Activated CD4-positive, alpha-beta T cell treated with anti-CD3 and anti-CD28 coated beads for 36 hours (primary cell): ENCODE results near the gene PCCA. TPM values are rescaled to one million over a fixed set of nuclear protein-coding genes. Genes with fewer than 3 reads are reported as not detected.

Experiments used
- ATAC-seq: fragments of 200-7000 bp; cut with Tn5 transposase; one replicate; pipeline ENCODE4 v1.10.0; 2021; ENCODE audit warnings: mild to moderate bottlenecking, moderate library complexity
- CTCF ChIA-PET: fragments of 350-600 bp; sonication (Branson Sonifier 250); formaldehyde crosslinking; loops from one replicate; lab custom pipeline; 2021; ENCODE audit warnings: antibody characterized with exemption; lab: Charles Lee
- POLR2A ChIA-PET: fragments of 350-600 bp; sonication (Branson Sonifier 250); formaldehyde crosslinking; loops from one replicate; lab custom pipeline; 2021; ENCODE audit warnings: antibody characterized with exemption, inconsistent platforms; lab: Charles Lee
- DNase-seq: peaks from one replicate; pipeline ENCODE4 v3.0.0-alpha.2; 2020
- H3K27ac Mint-ChIP-seq: one replicate; pipeline ENCODE4 v1.8.0; 2021; ENCODE audit warnings: mixed read lengths
- H3K27me3 Mint-ChIP-seq: one replicate; pipeline ENCODE4 v1.8.0; 2021; ENCODE audit warnings: mixed read lengths
- H3K36me3 Mint-ChIP-seq: one replicate; pipeline ENCODE4 v1.8.0; 2021; ENCODE audit warnings: low read depth, mixed read lengths
- H3K4me1 Mint-ChIP-seq: one replicate; pipeline ENCODE4 v1.8.0; 2021; ENCODE audit warnings: mixed read lengths
- H3K4me3 Mint-ChIP-seq: one replicate; pipeline ENCODE4 v1.8.0; 2021; ENCODE audit warnings: mild to moderate bottlenecking, moderate library complexity, mixed read lengths
- H3K9me3 Mint-ChIP-seq: one replicate; pipeline ENCODE4 v1.8.0; 2021; ENCODE audit warnings: low read depth, mixed read lengths
- intact Hi-C, 2 experiments: fragments of 100-400 bp; cut with DNase I in 1 of 2; cut with micrococcal nuclease in 1 of 2; formaldehyde crosslinking; loops; one replicate each; pipeline versions ENCODE4 v1.14.2 to v1.15.1; 2022 to 2024; cut with DNase I, micrococcal nuclease
- total RNA-seq, 2 experiments: library from RNA; stranded (reverse); gene quantifications; one replicate each; pipeline ENCODE4 v1.2.3, GENCODE V29; 2021

The PCCA gene
- total RNA-seq, 2 experiments from 2014 or later, result 5.8 to 7.3 TPM

DNA sequence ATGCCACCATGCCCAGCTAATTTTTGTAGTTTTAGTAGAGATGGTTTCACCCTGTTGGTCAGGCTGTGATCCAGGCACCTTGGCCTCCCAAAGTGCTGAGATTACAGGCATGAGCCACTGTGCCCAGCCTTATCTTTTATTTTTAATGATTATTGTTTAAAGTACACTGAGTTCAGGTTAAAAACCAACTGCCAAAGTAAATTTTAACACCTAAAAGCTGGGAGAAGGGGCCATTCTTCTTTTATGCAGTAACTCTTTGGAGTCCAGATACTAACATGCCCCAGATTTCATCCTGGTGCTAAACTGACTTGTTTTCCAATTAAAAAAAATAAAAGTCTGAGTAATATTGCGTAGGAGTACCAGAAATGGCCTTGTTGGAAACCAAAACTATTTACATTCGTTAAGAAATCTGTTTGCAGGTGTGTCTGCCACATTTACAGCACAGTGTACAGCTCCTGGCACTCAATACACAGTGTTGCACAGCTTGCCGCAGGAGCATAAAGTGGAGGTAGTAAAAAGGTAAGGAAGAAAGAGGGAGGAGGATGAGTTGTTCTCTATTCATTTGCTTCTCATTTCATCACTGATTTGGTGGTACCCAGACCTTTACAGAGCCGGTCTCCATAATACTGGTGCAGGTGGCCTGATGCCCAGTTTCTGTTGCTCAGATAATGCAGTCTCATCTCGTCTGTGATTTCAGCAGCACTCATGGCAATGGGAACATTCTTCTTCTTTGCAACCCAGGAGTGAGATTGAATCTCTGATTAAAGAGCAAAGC, 108.9 kb downstream of the PCCA start:
- ChIA-PET POLR2A (no interaction called here), CTCF (no interaction called here)
- no peaks in the 10 kb centered on the region for H3K4me1 Mint-ChIP-seq
- no peaks in the 10 kb centered on the region for H3K27me3 Mint-ChIP-seq
- no peaks in the 10 kb centered on the region for H3K9me3 Mint-ChIP-seq
- intact Hi-C loops, result no loop called here
- no peak overlapping the region for H3K4me3 Mint-ChIP-seq
- DNase-seq, result no peak
- no peak for ATAC-seq
- peaks cover 2% of the 10 kb centered on the region for H3K36me3 Mint-ChIP-seq
- no peak overlapping the region for H3K27ac Mint-ChIP-seq

DNA sequence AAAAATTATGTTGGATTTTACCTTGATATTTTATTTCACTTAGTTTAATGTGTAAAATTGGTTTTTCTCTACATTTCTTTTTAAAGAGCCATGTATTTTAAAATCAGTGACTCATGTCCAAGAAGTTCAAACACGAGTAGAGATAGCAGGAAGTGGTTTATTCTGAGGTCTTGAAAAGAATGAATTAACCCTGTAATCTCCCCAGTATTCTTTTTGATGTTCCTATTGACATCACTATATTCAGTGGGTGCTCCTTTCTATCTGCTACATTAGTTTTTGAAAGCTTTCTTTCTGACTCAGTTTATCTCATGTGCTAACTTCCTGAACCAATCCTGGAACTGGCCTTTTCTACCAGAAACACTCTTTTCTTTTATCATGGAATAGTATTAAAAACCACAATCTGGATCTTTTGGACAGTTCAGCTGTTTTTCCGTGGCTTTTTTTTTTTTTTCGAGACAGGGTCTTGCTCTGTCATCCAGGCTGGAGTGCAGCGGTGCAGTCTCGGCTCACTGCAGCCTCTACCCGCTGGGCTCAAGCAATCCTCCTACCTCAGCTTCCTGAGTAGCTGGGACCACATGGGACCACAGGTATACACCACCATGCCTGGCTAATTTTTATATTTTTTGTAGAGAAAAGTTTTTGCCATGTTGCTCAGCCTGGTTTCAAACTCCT, 114.9 kb downstream of the PCCA start:
- DNase-seq (peak; percentile 24), ATAC-seq (peak; percentile 98)
- peaks cover 13% of the 10 kb centered on the region for H3K4me1 Mint-ChIP-seq
- POLR2A ChIA-PET, result no interaction called here
- H3K9me3 Mint-ChIP-seq, result no peaks in the 10 kb centered on the region
- no peaks in the 10 kb centered on the region for H3K27me3 Mint-ChIP-seq
- H3K27ac Mint-ChIP-seq, result peak overlapping the region; percentile 15
- intact Hi-C loops, result loop anchor here in 1 of 2 experiments (2.0 kb wide), 1 partner anchor 73 kb away; no protein-coding TSS in a partner anchor
- peaks cover 3% of the 10 kb centered on the region for H3K36me3 Mint-ChIP-seq
- CTCF ChIA-PET, result interaction anchor here (0.9 kb wide), 1 partner anchor 9 kb away, joined by 4 read pairs; no protein-coding TSS in a partner anchor
- H3K4me3 Mint-ChIP-seq, result no peak overlapping the region

- Mint-ChIP-seq H3K9me3 (peaks cover 3% of the 10 kb centered on the region), H3K27ac (no peak overlapping the region), H3K36me3 (peaks cover 2% of the 10 kb centered on the region), H3K4me1 (peaks cover 18% of the 10 kb centered on the region), H3K4me3 (no peak overlapping the region), H3K27me3 (no peaks in the 10 kb centered on the region)
- ChIA-PET POLR2A (no interaction called here), CTCF (no interaction called here)
- intact Hi-C loops, result no loop called here
- no peak for ATAC-seq
- no peak for DNase-seq
Measured at GRCh38 chr13:100208002-100208401, 119.1 kb downstream of the PCCA start.

GRCh38 chr13:100208626-100209025, 119.7 kb downstream of the PCCA start:
- Mint-ChIP-seq H3K4me1 (peaks cover 16% of the 10 kb centered on the region), H3K4me3 (no peak overlapping the region), H3K27ac (no peak overlapping the region), H3K27me3 (no peaks in the 10 kb centered on the region), H3K36me3 (peaks cover 4% of the 10 kb centered on the region), H3K9me3 (peaks cover 5% of the 10 kb centered on the region)
- ATAC-seq, result no peak
- no peak for DNase-seq
- ChIA-PET POLR2A (no interaction called here), CTCF (no interaction called here)
- intact Hi-C loops, result no loop called here

GRCh38 chr13:100209857-100210825, 121.2 kb downstream of the PCCA start:
- DNase-seq (no peak), ATAC-seq (peak; percentile 65)
- ChIA-PET POLR2A (no interaction called here), CTCF (interaction anchor here (0.6 to 1.8 kb wide), 3 partner anchors 17 to 305 kb away, joined by 3 to 4 read pairs (median 3); no protein-coding TSS in a partner anchor)
- Mint-ChIP-seq H3K4me1 (peaks cover 5% of the 10 kb centered on the region), H3K4me3 (no peak overlapping the region), H3K9me3 (peaks cover 5% of the 10 kb centered on the region), H3K27ac (no peak overlapping the region), H3K36me3 (peaks cover 9% of the 10 kb centered on the region), H3K27me3 (no peaks in the 10 kb centered on the region)
- intact Hi-C loops, result loop anchor here in 1 of 2 experiments (1.0 kb wide), 1 partner anchor 307 kb away; no protein-coding TSS in a partner anchor

DNA sequence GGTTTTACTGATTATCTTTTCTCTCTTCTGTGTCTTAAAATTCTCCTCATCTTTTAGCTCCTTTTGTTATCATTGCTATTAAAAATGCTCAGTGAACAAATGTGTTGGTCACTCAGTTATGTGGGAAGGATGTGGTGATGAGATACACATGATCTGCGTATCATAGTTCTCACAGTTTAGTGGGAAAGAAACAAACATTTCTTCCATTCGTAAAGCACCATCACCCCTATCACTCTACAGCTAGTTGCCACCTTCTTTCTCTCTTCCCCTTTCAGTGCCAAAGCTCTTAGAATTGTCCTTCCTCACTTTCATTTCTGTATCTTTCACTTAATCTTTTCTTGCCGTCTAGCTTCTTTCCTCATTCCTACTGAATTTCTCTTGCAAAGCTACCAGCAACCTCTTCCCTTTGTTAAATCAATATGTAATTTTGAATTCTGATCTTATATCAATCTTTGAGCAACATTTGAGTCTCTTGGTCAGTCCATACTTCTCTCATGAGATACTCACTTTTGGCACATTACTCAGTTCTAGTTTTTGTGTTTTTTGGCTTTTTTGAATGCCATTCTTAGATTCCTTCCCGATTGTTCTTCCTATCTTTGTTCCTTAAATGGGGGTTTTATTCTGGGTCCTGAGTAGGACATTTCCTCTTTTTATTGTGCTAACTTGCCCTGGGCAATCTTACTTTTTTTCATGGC, 122.3 kb downstream of the PCCA start:
- H3K27ac Mint-ChIP-seq, result no peak overlapping the region
- H3K36me3 Mint-ChIP-seq, result peaks cover 9% of the 10 kb centered on the region

DNA sequence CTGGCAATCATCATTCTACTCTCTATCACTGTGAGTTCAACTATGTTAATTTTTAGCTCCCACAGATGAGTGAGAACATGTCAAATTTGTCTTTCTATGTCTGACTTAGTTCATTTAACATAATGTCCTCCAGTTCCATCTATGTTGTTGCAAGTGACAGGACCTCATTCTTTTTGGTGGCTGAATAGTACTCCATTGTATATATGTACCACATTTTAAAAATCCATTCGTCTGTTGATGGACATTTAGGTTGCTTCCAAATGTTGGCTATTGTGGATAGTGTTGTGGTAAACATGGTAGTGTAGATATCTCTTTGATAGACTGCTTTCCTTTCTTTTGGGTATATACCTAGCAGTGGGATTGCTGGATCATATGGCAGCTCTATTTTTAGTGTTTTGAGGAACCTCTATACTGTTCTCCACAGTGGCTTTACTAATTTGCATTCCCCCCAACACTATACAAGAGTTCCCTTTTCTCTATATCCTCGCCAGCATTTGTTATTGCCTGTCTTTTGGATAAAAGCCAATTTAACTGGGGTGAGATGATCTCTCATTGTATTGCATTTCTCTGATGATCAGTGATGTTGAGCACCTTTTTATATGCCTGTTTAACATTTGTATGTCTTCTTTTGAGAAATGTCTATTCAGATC, 124.1 kb downstream of the PCCA start:
- ATAC-seq, result no peak
- intact Hi-C loops, result no loop called here
- ChIA-PET CTCF (interaction anchor here (1.6 kb wide), 1 partner anchor 9 kb away, joined by 4 read pairs; no protein-coding TSS in a partner anchor), POLR2A (no interaction called here)
- Mint-ChIP-seq H3K4me3 (no peak overlapping the region), H3K27ac (no peak overlapping the region), H3K4me1 (peaks cover 5% of the 10 kb centered on the region), H3K9me3 (peaks cover 5% of the 10 kb centered on the region), H3K27me3 (no peaks in the 10 kb centered on the region), H3K36me3 (peaks cover 9% of the 10 kb centered on the region)
- no peak for DNase-seq

More for the DNA sequence above, 122.3 kb downstream of the PCCA start:
- Mint-ChIP-seq H3K27me3 (no peaks in the 10 kb centered on the region), H3K4me1 (peaks cover 5% of the 10 kb centered on the region), H3K9me3 (peaks cover 5% of the 10 kb centered on the region), H3K4me3 (no peak overlapping the region)
- ChIA-PET CTCF (interaction anchor here (0.7 to 1.8 kb wide), 3 partner anchors 18 to 559 kb away, joined by 3 to 4 read pairs (median 4); no protein-coding TSS in a partner anchor), POLR2A (no interaction called here)
- no peak for DNase-seq
- ATAC-seq, result no peak
- intact Hi-C loops, result no loop called here

DNA sequence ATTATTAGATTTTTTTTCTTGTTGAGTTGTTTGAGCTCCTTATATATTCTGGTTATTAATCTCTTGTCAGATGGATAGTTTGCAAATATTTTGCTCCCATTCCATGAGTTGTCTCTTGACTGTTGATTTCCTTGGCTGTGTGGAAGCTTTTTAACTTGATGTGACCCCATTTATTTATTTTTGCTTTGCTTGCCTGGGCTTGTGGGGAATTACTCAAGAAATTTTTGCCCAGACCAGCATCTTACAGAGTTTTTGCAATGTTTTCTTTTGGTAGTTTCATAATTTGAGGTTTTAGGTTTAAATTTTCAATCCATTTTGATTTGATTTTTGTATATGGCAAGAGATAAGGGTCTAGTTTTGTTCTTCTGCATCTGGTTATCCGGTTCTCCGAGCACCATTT, 124.7 kb downstream of the PCCA start:
- H3K4me1 Mint-ChIP-seq, result peaks cover 5% of the 10 kb centered on the region
- intact Hi-C loops, result no loop called here
- CTCF ChIA-PET, result no interaction called here
- no peak overlapping the region for H3K27ac Mint-ChIP-seq
- ATAC-seq, result no peak
- no peaks in the 10 kb centered on the region for H3K27me3 Mint-ChIP-seq
- POLR2A ChIA-PET, result no interaction called here
- peaks cover 9% of the 10 kb centered on the region for H3K36me3 Mint-ChIP-seq
- DNase-seq, result no peak
- H3K4me3 Mint-ChIP-seq, result no peak overlapping the region
- H3K9me3 Mint-ChIP-seq, result peaks cover 5% of the 10 kb centered on the region

DNA sequence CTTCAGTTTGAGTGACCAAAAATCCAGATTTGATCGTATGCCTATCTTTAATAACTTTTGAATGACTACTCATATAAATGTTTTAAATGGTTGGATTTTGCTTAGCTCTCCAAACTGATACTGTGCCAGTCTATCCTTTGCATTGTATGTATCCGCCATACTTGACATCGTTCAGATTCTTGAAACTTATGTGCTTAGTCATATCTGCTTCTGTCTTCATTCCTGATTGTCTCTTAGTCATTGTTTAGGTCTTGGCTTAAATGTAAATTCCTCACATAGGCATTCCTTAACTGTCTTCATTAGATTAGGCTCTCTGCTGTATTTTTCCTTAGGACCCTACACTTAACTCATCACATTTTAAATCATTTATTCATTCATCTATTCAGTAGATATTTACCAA, 126.0 kb downstream of the PCCA start:
- ChIA-PET CTCF (no interaction called here), POLR2A (no interaction called here)
- no peaks in the 10 kb centered on the region for H3K27me3 Mint-ChIP-seq
- no peak overlapping the region for H3K27ac Mint-ChIP-seq
- peaks cover 9% of the 10 kb centered on the region for H3K36me3 Mint-ChIP-seq
- peaks cover 5% of the 10 kb centered on the region for H3K9me3 Mint-ChIP-seq
- H3K4me1 Mint-ChIP-seq, result peaks cover 5% of the 10 kb centered on the region
- DNase-seq, result no peak
- ATAC-seq, result no peak
- intact Hi-C loops, result no loop called here
- no peak overlapping the region for H3K4me3 Mint-ChIP-seq

GRCh38 chr13:100221166-100221565, 132.3 kb downstream of the PCCA start:
- Mint-ChIP-seq H3K4me3 (no peak overlapping the region), H3K9me3 (no peaks in the 10 kb centered on the region), H3K4me1 (no peaks in the 10 kb centered on the region), H3K27me3 (no peaks in the 10 kb centered on the region), H3K36me3 (no peaks in the 10 kb centered on the region), H3K27ac (no peak overlapping the region)
- intact Hi-C loops, result no loop called here
- ATAC-seq, result no peak
- no peak for DNase-seq
- ChIA-PET POLR2A (no interaction called here), CTCF (no interaction called here)
